ENCODE data around the gene HMX1. TPM values are rescaled to one million over a fixed set of nuclear protein-coding genes. Genes with fewer than 3 reads are reported as not detected.

Gene HMX1
- total RNA-seq, 4 donors from 2014 or later: 0.17 TPM; not detected in 3

DNA sequence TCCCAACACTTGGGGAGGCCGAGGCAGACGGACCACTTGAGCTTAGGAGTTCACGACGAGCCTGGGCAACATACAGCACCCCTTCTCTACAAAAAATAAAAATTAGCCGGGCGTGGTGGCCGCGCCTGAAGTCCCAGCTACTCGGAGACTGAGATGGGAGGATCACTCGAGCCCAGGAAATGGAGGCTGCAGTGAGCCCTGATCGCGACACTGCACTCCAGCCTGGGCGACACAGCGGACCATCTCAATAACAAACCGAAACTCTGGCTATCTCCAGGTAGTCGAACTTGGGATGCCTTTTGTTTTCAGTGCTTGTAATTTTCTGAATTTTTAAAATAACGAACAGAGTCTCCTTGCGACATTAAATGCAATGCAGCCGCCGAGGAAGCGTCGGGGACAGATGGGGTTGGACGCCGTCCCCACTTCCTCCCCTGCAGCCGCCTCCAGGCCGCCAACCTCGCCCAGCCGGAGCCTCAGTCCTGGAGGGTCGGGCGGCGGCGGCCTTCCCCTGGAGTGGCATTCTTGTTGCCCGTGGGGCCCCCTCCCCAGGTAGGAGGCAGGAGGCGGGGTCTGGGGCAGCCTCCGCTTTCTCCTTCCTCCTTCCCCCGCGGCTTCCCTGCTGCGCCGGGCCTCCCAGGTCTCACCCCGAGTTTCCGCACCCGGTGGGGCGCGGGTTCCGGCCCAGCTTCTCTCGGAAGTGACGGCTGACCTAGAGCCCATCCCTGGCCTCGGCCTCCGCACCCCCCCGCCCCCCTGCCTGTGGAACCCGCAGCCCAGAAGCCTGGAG is 14.6 kb downstream of the HMX1 start:
- H3K36me3 ChIP-seq: no peaks in the 10 kb centered on the region
- WGBS: 6% methylated on average over 21 of the region's 51 CpGs
- no peak overlapping the region for H3K27ac ChIP-seq (replicated peaks in 1 of 4)
- peaks cover 0 to 12% (median 8%) of the 10 kb centered on the region in 4 donors for H3K9me3 ChIP-seq
- H3K4me3 ChIP-seq: peak overlapping the region; percentile 28 to 41 (median 38)
- DNase-seq (ENCODE audit: extremely low spot score): no peak
- TF ChIP-seq POLR2AphosphoS5 (IDR thresholded peaks at IDR 0.05) (no peak), POLR2A (IDR thresholded peaks at IDR 0.05; ENCODE audit: low read depth) (no peak), EP300 (IDR thresholded peaks at IDR 0.05) (no peak)
- TF ChIP-seq, protein P1, sequence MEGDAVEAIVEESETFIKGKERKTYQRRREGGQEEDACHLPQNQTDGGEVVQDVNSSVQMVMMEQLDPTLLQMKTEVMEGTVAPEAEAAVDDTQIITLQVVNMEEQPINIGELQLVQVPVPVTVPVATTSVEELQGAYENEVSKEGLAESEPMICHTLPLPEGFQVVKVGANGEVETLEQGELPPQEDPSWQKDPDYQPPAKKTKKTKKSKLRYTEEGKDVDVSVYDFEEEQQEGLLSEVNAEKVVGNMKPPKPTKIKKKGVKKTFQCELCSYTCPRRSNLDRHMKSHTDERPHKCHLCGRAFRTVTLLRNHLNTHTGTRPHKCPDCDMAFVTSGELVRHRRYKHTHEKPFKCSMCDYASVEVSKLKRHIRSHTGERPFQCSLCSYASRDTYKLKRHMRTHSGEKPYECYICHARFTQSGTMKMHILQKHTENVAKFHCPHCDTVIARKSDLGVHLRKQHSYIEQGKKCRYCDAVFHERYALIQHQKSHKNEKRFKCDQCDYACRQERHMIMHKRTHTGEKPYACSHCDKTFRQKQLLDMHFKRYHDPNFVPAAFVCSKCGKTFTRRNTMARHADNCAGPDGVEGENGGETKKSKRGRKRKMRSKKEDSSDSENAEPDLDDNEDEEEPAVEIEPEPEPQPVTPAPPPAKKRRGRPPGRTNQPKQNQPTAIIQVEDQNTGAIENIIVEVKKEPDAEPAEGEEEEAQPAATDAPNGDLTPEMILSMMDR (IDR thresholded peaks at IDR 0.05): no peak
- intact Hi-C loops (cut with DNase I): no loop called here
- peaks cover 14 to 49% (median 38%) of the 10 kb centered on the region in 4 donors for H3K4me1 ChIP-seq
- H3K27me3 ChIP-seq: peaks cover 0 to 100% (median 54%) of the 10 kb centered on the region in 4 donors

DNA sequence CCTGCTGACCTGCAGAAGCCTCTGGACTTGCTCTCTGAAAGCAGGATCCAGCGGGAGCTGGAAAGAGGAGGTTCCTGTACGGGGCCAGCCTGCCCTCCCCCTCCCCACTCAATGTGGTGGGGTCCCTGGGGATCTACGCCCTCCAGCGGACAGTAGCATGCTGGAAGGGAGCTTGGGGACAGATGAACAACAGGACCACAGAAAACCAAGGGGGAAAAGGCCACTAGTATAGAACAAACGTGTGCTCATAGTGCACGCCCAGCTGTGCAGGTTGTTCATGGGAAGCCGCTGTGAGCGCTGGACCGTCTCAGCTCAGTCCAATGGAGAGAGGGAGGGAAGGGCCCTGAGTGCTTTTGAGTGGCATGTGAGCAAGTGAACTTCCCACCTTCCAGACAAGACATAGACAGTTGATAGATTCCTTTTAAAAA is 15.8 kb downstream of the HMX1 start:
- no peak for TF ChIP-seq EP300 (IDR thresholded peaks at IDR 0.05)
- TF ChIP-seq POLR2A (IDR thresholded peaks at IDR 0.05; ENCODE audit: low read depth): no peak
- no peak for TF ChIP-seq POLR2AphosphoS5 (IDR thresholded peaks at IDR 0.05)
- TF ChIP-seq, protein P1 (IDR thresholded peaks at IDR 0.05): no peak
- Histone ChIP-seq H3K4me1 (peaks cover 14 to 38% (median 29%) of the 10 kb centered on the region in 4 donors), H3K36me3 (no peaks in the 10 kb centered on the region), H3K27me3 (peaks cover 0 to 100% (median 43%) of the 10 kb centered on the region in 4 donors), H3K4me3 (no peak overlapping the region), H3K27ac (replicated peaks in 1 of 4) (no peak overlapping the region), H3K9me3 (peaks cover 0 to 12% (median 8%) of the 10 kb centered on the region in 4 donors)
- intact Hi-C loops (cut with DNase I): no loop called here
- DNase-seq (ENCODE audit: extremely low spot score): no peak
- 2% methylated on average over 9 of the region's 9 CpGs for WGBS

DNA sequence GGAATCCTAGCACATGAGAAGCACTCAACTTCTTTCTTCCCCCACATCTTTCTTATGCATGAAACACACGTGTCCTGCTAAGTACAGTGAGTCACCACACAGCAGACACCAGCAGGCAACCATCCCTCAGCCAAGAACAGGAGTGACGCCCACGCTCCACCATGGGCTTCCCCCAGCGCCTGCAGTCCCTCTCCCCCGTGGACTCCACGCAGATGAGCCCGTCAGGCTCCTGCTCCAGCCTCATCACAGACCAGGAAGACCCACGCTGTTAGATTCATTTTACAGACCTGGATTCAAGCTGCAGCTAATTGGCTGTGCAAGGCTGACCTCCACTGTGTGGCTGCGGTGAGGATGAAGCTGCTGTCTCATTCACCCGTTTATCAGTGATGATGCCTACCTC is 16.7 kb downstream of the HMX1 start:
- Histone ChIP-seq H3K4me3 (no peak overlapping the region), H3K27ac (replicated peaks in 1 of 4) (no peak overlapping the region), H3K27me3 (peaks cover 0 to 100% (median 36%) of the 10 kb centered on the region in 4 donors), H3K36me3 (no peaks in the 10 kb centered on the region), H3K4me1 (peaks cover 14 to 29% (median 23%) of the 10 kb centered on the region in 4 donors), H3K9me3 (peaks cover 0 to 12% (median 8%) of the 10 kb centered on the region in 4 donors)
- no peak for DNase-seq (ENCODE audit: extremely low spot score)
- intact Hi-C loops (cut with DNase I): no loop called here
- TF ChIP-seq POLR2AphosphoS5 (IDR thresholded peaks at IDR 0.05): no peak
- TF ChIP-seq EP300 (IDR thresholded peaks at IDR 0.05): no peak
- TF ChIP-seq, protein P1 (IDR thresholded peaks at IDR 0.05): no peak
- TF ChIP-seq POLR2A (IDR thresholded peaks at IDR 0.05; ENCODE audit: low read depth): no peak
- 22% methylated on average over 10 of the region's 10 CpGs for WGBS

DNA sequence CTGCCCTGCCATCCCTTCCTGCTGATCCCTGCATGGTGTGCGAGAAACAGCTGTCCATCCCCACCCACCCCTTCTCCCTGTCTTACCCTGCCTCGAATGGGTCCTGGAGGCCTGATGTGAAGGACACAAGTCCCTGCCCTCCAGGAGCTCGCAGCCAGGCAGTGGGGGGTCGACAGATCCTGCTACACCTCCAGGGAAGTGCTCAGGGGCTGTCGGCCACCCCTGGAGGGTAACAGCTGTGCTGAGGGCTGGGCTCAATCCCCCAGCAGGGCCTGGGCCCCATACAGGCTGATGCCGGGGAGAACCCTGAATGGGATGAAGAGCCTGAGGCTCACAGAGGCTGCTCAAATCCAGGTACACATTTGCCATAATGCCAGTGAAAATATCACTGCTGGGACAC is 17.6 kb downstream of the HMX1 start:
- Histone ChIP-seq H3K4me1 (peaks cover 14 to 24% (median 21%) of the 10 kb centered on the region in 4 donors), H3K9me3 (peaks cover 0 to 12% (median 8%) of the 10 kb centered on the region in 4 donors), H3K4me3 (no peak overlapping the region), H3K36me3 (no peaks in the 10 kb centered on the region), H3K27me3 (peaks cover 0 to 100% (median 29%) of the 10 kb centered on the region in 4 donors), H3K27ac (replicated peaks in 1 of 4) (no peak overlapping the region)
- intact Hi-C loops (cut with DNase I): no loop called here
- 25% methylated on average over 2 of the region's 6 CpGs for WGBS
- no peak for DNase-seq (ENCODE audit: extremely low spot score)
- no peak for TF ChIP-seq EP300 (IDR thresholded peaks at IDR 0.05)
- no peak for TF ChIP-seq POLR2A (IDR thresholded peaks at IDR 0.05; ENCODE audit: low read depth)

DNA sequence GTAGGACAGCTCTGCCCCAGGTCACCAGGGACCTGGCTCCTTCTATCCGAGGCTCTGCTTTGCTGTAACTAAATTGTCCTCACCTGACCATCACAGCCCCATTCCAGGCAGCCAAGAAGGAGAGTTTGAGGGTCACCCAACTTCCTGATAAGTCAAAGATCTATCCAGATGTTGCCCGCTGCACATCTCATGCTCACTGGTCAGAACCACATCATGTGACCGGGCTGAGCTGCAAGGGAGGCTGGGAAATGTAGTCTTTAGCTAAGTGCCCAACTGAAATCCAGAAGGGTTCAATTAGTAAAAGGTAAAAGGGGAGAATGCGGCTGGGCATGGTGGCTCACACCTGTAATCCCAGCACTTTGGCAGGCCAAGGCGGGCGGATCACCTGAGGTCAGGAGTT is 18.4 kb downstream of the HMX1 start:
- WGBS: 91% methylated on average over 6 of the region's 6 CpGs
- Histone ChIP-seq H3K9me3 (peaks cover 0 to 12% (median 8%) of the 10 kb centered on the region in 4 donors), H3K36me3 (no peaks in the 10 kb centered on the region), H3K4me3 (no peak overlapping the region), H3K27me3 (peaks cover 0 to 100% (median 25%) of the 10 kb centered on the region in 4 donors), H3K27ac (replicated peaks in 1 of 4) (no peak overlapping the region), H3K4me1 (peaks cover 12 to 19% (median 16%) of the 10 kb centered on the region in 4 donors)
- no peak for DNase-seq (ENCODE audit: extremely low spot score)
- TF ChIP-seq, protein P1 (IDR thresholded peaks at IDR 0.05): no peak
- TF ChIP-seq POLR2AphosphoS5 (IDR thresholded peaks at IDR 0.05) (no peak), POLR2A (IDR thresholded peaks at IDR 0.05; ENCODE audit: low read depth) (no peak), EP300 (IDR thresholded peaks at IDR 0.05) (no peak)
- intact Hi-C loops (cut with DNase I): no loop called here
